ENCODE measurements around the gene PSEN2. TPM values are rescaled to one million over a fixed set of nuclear protein-coding genes. Genes with fewer than 3 reads are reported as not detected.

PSEN2 gene
- total and polyA plus RNA-seq, 12 donors = 27.2 to 133 (median 44.5) TPM

GRCh38 chr1:226903819-226904716, 33.7 kb downstream of the PSEN2 start:
- Histone ChIP-seq H3K27ac (peak overlapping the region in 1 of 5 donors; percentile 34), H3K9me3 (replicated peaks in 1 of 3) (no peaks in the 10 kb centered on the region), H3K4me3 (no peak overlapping the region), H3K36me3 (replicated peaks in 1 of 2) (peaks cover 0 to 12% of the 10 kb centered on the region in 2 donors), H3K4me1 (replicated peaks in 1 of 2) (no peaks in the 10 kb centered on the region), H3K27me3 (no peaks in the 10 kb centered on the region)
- no peak for TF ChIP-seq CTCF (IDR thresholded peaks at IDR 0.05)
- no peak for TF ChIP-seq POLR2A (IDR thresholded peaks at IDR 0.05)
- intact Hi-C loops (cut with DNase I) = no loop called here
- DNase-seq = peak in 6 of 7 donors; percentile 40 to 71 (median 41)
- WGBS, 4 donors = 80 to 84% (median 82%) methylated on average over 12 of the region's 12 CpGs

- DNase-seq = peak in 1 of 7 donors; percentile 3
- Histone ChIP-seq H3K9me3 (replicated peaks in 1 of 3) (no peaks in the 10 kb centered on the region), H3K4me3 (no peak overlapping the region), H3K27me3 (no peaks in the 10 kb centered on the region), H3K4me1 (replicated peaks in 1 of 2) (no peaks in the 10 kb centered on the region), H3K36me3 (replicated peaks in 1 of 2) (peaks cover 0 to 6% of the 10 kb centered on the region in 2 donors), H3K27ac (peak overlapping the region in 1 of 5 donors; percentile 34)
- TF ChIP-seq POLR2A (IDR thresholded peaks at IDR 0.05) (no peak), CTCF (IDR thresholded peaks at IDR 0.05) (no peak)
- 79 to 98% (median 87%) methylated on average over 3 of the region's 3 CpGs for WGBS, 4 donors
- intact Hi-C loops (cut with DNase I) = no loop called here
These were observed 34.4 kb downstream of the PSEN2 start for GRCh38 chr1:226904772-226905171.

GRCh38 chr1:226908419-226908818, 38.0 kb downstream of the PSEN2 start:
- no peak overlapping the region for H3K4me3 ChIP-seq
- H3K27me3 ChIP-seq = no peaks in the 10 kb centered on the region
- no peak for DNase-seq
- intact Hi-C loops (cut with DNase I) = no loop called here
- no peaks in the 10 kb centered on the region for H3K9me3 ChIP-seq (replicated peaks in 1 of 3)
- no peak for TF ChIP-seq POLR2A (IDR thresholded peaks at IDR 0.05)
- TF ChIP-seq CTCF (IDR thresholded peaks at IDR 0.05) = no peak
- H3K4me1 ChIP-seq (replicated peaks in 1 of 2) = no peaks in the 10 kb centered on the region
- WGBS, 4 donors = 97 to 99% (median 98%) methylated on average over 10 of the region's 10 CpGs
- H3K27ac ChIP-seq = no peak overlapping the region
- H3K36me3 ChIP-seq (replicated peaks in 1 of 2) = no peaks in the 10 kb centered on the region

GRCh38 chr1:226908913-226909312, 38.5 kb downstream of the PSEN2 start:
- Histone ChIP-seq H3K36me3 (replicated peaks in 1 of 2) (no peaks in the 10 kb centered on the region), H3K27ac (no peak overlapping the region), H3K4me3 (no peak overlapping the region), H3K4me1 (replicated peaks in 1 of 2) (peaks cover 0 to 2% of the 10 kb centered on the region in 2 donors), H3K27me3 (no peaks in the 10 kb centered on the region), H3K9me3 (replicated peaks in 1 of 3) (no peaks in the 10 kb centered on the region)
- intact Hi-C loops (cut with DNase I) = no loop called here
- no peak for DNase-seq
- TF ChIP-seq CTCF (IDR thresholded peaks at IDR 0.05) (no peak), POLR2A (IDR thresholded peaks at IDR 0.05) (no peak)
- WGBS, 4 donors = 83 to 97% (median 91%) methylated on average over 1 of the region's 1 CpG

Data from adrenal gland (tissue), 12 donors.